NCI-H187 treated with DMSO at 0.1 percent for 48 hours (cell line): ENCODE results near the gene HAVCR2.
"Not testable (repeated sequence)": the region's sequence is repeated elsewhere in the genome, so short reads cannot be mapped to it uniquely, and the experiment has no call there.

Experiments
- DNase-seq: peaks from one replicate; lab custom pipeline; 2025; lab: John Stamatoyannopoulos, UW

Gene HAVCR2

GRCh38 chr5:157088342-157088990, 20.4 kb downstream of the HAVCR2 start:
- DNase-seq, result no peak

GRCh38 chr5:157086751-157087359, 22.0 kb downstream of the HAVCR2 start:
- DNase-seq, result no peak

- DNase-seq, result no peak
Measured at GRCh38 chr5:157085930-157086329, 22.9 kb downstream of the HAVCR2 start.

- DNase-seq, result no peak
Measured at GRCh38 chr5:157080286-157080685, 28.6 kb downstream of the HAVCR2 start.

- DNase-seq, result no peak
Measured at GRCh38 chr5:157076558-157076957, 32.3 kb downstream of the HAVCR2 start.

- no peak for DNase-seq
Measured at GRCh38 chr5:157072508-157072907, 36.3 kb downstream of the HAVCR2 start.

GRCh38 chr5:157069949-157070348, 38.9 kb downstream of the HAVCR2 start:
- no peak for DNase-seq

- DNase-seq, result no peak
Measured at GRCh38 chr5:157068785-157069184, 40.1 kb downstream of the HAVCR2 start.

- no peak for DNase-seq
Measured at GRCh38 chr5:157068339-157068738, 40.5 kb downstream of the HAVCR2 start.

GRCh38 chr5:157067005-157067404, 41.8 kb downstream of the HAVCR2 start:
- peak; percentile 77 for DNase-seq

- no peak for DNase-seq
Measured at GRCh38 chr5:157066080-157066479, 42.8 kb downstream of the HAVCR2 start.

GRCh38 chr5:157063776-157064430, 44.9 kb downstream of the HAVCR2 start:
- no peak for DNase-seq

GRCh38 chr5:157059891-157060290, 49.0 kb downstream of the HAVCR2 start:
- DNase-seq, result no peak

- no peak for DNase-seq
Measured at GRCh38 chr5:157059093-157059539, 49.7 kb downstream of the HAVCR2 start, which contains the start of gene HAVCR1. Gene HAVCR1 (minus strand): TSS chr5:157059116. CDS start chr5:157057943, 1,173 bp downstream.

GRCh38 chr5:157057459-157058370, 51.1 kb downstream of the HAVCR2 start:
- no peak for DNase-seq

GRCh38 chr5:157056848-157057247, 52.0 kb downstream of the HAVCR2 start:
- not testable (repeated sequence) for DNase-seq

- DNase-seq, result no peak
Measured at GRCh38 chr5:157051604-157052245, 57.1 kb downstream of the HAVCR2 start.

GRCh38 chr5:157050050-157050449, 58.8 kb downstream of the HAVCR2 start:
- no peak for DNase-seq

- no peak for DNase-seq
Measured at GRCh38 chr5:157049605-157050004, 59.2 kb downstream of the HAVCR2 start.

GRCh38 chr5:157047898-157048297, 60.9 kb downstream of the HAVCR2 start:
- no peak for DNase-seq

GRCh38 chr5:157047016-157047415, 61.8 kb downstream of the HAVCR2 start:
- not testable (repeated sequence) for DNase-seq

- DNase-seq, result no peak
Measured at GRCh38 chr5:157046041-157046440, 62.8 kb downstream of the HAVCR2 start.
